T-helper 2 cell (primary cell): ENCODE measurements around the gene SYTL3.

Experiments used
- DNase-seq, 5 experiments: peaks; one replicate each; pipeline versions ENCODE4 v3.0.0 to v3.0.0-alpha.2; 2012 to 2022

Gene SYTL3

GRCh38 chr6:158761746-158762145 lies 111.9 kb downstream of the SYTL3 start:
- no peak for DNase-seq

GRCh38 chr6:158762787-158763433 lies 113.1 kb downstream of the SYTL3 start:
- DNase-seq = no peak

- no peak for DNase-seq
These were observed 113.8 kb downstream of the SYTL3 start for GRCh38 chr6:158763434-158764182.

GRCh38 chr6:158764183-158764849 lies 114.5 kb downstream of the SYTL3 start:
- no peak for DNase-seq

- DNase-seq = no peak
These were observed 115.1 kb downstream of the SYTL3 start for GRCh38 chr6:158764926-158765325.

- no peak for DNase-seq
These were observed 115.7 kb downstream of the SYTL3 start for GRCh38 chr6:158765499-158766068.

GRCh38 chr6:158766621-158767455 lies 117.0 kb downstream of the SYTL3 start:
- no peak for DNase-seq

- no peak for DNase-seq
These were observed 117.9 kb downstream of the SYTL3 start for GRCh38 chr6:158767709-158768108.

GRCh38 chr6:158768436-158768835 lies 118.6 kb downstream of the SYTL3 start:
- DNase-seq = no peak

- DNase-seq = no peak
These were observed 119.4 kb downstream of the SYTL3 start for GRCh38 chr6:158769234-158769770.

GRCh38 chr6:158769771-158770432 lies 120.0 kb downstream of the SYTL3 start:
- DNase-seq = no peak

- DNase-seq = no peak
These were observed 120.9 kb downstream of the SYTL3 start for GRCh38 chr6:158770533-158771330.

GRCh38 chr6:158771399-158772152 lies 121.7 kb downstream of the SYTL3 start:
- no peak for DNase-seq

- DNase-seq = no peak
These were observed 122.3 kb downstream of the SYTL3 start for GRCh38 chr6:158772172-158772571.

- peak in 1 of 5 experiments; percentile 39 for DNase-seq
These were observed 123.1 kb downstream of the SYTL3 start for GRCh38 chr6:158772851-158773371.

GRCh38 chr6:158773581-158774449 lies 124.0 kb downstream of the SYTL3 start:
- DNase-seq = no peak

GRCh38 chr6:158774717-158775449 lies 125.0 kb downstream of the SYTL3 start:
- DNase-seq = no peak

GRCh38 chr6:158775832-158776231 lies 126.0 kb downstream of the SYTL3 start:
- DNase-seq = no peak
